Gastrocnemius medialis (tissue), 4 donors: ENCODE data around the gene ZNF630.
"Not testable (repeated sequence)": the region's sequence is repeated elsewhere in the genome, so short reads cannot be mapped to it uniquely, and the experiment has no call there.

Source experiments
- POLR2A ChIP-seq, 2 donors: fragments of 450-650 bp; IDR thresholded peaks; one replicate each; pipeline ENCODE4 v1.6.1; 2017; ENCODE audit warnings: antibody characterized with exemption in 2 of 2, mild to moderate bottlenecking in 2 of 2, moderate library complexity in 2 of 2
- TF ChIP-seq, protein P1 (sequence below), 5 experiments: fragments of 450-650 bp in 3 of 5; fragments of 200-600 bp in 2 of 5; sonication (generic) in 2 of 5; IDR thresholded peaks in 4 of 5; conservative IDR thresholded peaks in 1 of 5; 1 replicate in 4 of 5; 2 replicates in 1 of 5; pipeline ENCODE4 v1.5.1; 2016 to 2019; ENCODE audit warnings: antibody characterized with exemption in 5 of 5, mild to moderate bottlenecking in 3 of 5, moderate library complexity in 3 of 5

- TF ChIP-seq, protein P1, sequence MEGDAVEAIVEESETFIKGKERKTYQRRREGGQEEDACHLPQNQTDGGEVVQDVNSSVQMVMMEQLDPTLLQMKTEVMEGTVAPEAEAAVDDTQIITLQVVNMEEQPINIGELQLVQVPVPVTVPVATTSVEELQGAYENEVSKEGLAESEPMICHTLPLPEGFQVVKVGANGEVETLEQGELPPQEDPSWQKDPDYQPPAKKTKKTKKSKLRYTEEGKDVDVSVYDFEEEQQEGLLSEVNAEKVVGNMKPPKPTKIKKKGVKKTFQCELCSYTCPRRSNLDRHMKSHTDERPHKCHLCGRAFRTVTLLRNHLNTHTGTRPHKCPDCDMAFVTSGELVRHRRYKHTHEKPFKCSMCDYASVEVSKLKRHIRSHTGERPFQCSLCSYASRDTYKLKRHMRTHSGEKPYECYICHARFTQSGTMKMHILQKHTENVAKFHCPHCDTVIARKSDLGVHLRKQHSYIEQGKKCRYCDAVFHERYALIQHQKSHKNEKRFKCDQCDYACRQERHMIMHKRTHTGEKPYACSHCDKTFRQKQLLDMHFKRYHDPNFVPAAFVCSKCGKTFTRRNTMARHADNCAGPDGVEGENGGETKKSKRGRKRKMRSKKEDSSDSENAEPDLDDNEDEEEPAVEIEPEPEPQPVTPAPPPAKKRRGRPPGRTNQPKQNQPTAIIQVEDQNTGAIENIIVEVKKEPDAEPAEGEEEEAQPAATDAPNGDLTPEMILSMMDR (IDR thresholded peaks at IDR 0.05 in 4 of 5, conservative IDR thresholded peaks at IDR 0.05 in 1 of 5), result not testable (repeated sequence)
- not testable (repeated sequence) for TF ChIP-seq POLR2A (IDR thresholded peaks at IDR 0.05)
Measured at GRCh38 chrX:48092558-48092957, 21.1 kb upstream of the ZNF630 start.
